ENCODE measurements around the gene BABAM1. TPM values are rescaled to one million over a fixed set of nuclear protein-coding genes. Genes with fewer than 3 reads are reported as not detected.
"Not testable (repeated sequence)": the region's sequence is repeated elsewhere in the genome, so short reads cannot be mapped to it uniquely, and the experiment has no call there.

Gene BABAM1
- total RNA-seq, 1 donor from 2014 or later = 82.0 TPM

- peak; percentile 93 for ATAC-seq
- intact Hi-C loops (cut with DNase I) = loop anchor here (5.0 kb wide), 1 partner anchor 100 kb away; the partner anchor contains the start of gene CCDC194
- peak; percentile 90 for DNase-seq (ENCODE audit: missing footprints)
These were observed 25.2 kb downstream of the BABAM1 start for GRCh38 chr19:17292301-17293074.

GRCh38 chr19:17293605-17294004 is 26.4 kb downstream of the BABAM1 start:
- ATAC-seq (no peak), DNase-seq (ENCODE audit: missing footprints) (no peak)
- intact Hi-C loops (cut with DNase I) = loop anchor here (5.0 kb wide), 1 partner anchor 99 kb away; the partner anchor contains the start of gene CCDC194

GRCh38 chr19:17294051-17294891 is 27.0 kb downstream of the BABAM1 start:
- intact Hi-C loops (cut with DNase I) = loop anchor here (5.0 kb wide), 1 partner anchor 98 kb away; the partner anchor contains the start of gene CCDC194
- ATAC-seq (no peak), DNase-seq (ENCODE audit: missing footprints) (no peak)

GRCh38 chr19:17295551-17295950 is 28.3 kb downstream of the BABAM1 start:
- ATAC-seq; DNase-seq (ENCODE audit: missing footprints); intact Hi-C loops (cut with DNase I): not testable (repeated sequence)

DNA sequence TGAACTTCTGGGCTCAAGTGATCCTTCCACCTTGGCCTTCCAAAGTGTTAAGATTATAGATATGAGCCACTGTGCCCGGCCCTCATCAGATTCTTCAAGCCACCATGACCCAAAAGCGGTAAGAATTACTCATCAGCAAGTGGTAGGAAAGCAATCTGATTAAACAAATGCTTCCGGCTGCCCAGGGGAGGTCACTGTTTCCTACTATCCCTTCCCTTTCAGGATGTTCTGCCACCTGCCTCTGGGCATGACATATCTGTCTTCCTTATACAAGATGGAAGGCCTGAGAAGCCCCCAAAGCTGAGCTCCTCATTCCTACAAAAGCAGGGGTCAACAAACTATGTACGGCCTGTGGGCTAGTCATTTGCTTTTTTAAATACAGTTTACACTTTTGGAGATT is 29.0 kb downstream of the BABAM1 start:
- DNase-seq (ENCODE audit: missing footprints) (no peak), ATAC-seq (no peak)
- intact Hi-C loops (cut with DNase I) = no loop called here

- no peak for ATAC-seq
- intact Hi-C loops (cut with DNase I) = no loop called here
- no peak for DNase-seq (ENCODE audit: missing footprints)
These were observed 29.7 kb downstream of the BABAM1 start for GRCh38 chr19:17296976-17297375.

DNA sequence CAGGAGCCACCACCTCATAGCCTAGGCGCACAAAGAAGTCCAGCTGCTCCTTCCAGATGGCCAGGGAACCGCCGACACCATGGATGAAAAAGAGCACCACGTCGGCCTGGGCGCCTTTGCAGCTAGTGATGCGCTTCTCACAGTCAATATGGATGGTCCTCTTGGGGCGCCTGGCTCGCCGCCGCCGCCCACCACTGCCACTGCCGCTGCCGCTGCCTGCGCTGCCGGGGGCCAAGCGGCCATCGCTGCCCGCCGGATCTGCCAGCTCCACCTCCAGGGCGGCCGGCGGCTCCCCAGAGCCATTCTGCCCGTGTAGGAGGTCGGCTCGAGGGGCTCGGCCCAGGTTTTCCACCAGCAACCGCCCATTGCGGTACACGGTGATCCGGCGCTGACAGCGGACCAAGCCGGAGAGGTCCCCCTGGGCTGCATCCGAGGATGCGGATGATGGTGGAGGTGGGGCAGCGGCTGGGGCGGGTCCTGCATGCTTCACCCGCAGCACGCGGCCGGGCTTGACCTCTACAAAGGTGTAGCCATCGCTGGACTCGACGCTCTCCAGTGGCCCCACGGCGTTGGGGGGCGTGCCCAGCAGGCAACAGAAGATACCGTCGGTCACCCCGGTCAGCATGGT is 33.9 kb downstream of the BABAM1 start:
- intact Hi-C loops (cut with DNase I) = no loop called here
- DNase-seq (ENCODE audit: missing footprints) (no peak), ATAC-seq (no peak)

- intact Hi-C loops (cut with DNase I) = no loop called here
- DNase-seq (ENCODE audit: missing footprints) (no peak), ATAC-seq (no peak)
These were observed 35.3 kb downstream of the BABAM1 start for GRCh38 chr19:17302391-17303166.

DNA sequence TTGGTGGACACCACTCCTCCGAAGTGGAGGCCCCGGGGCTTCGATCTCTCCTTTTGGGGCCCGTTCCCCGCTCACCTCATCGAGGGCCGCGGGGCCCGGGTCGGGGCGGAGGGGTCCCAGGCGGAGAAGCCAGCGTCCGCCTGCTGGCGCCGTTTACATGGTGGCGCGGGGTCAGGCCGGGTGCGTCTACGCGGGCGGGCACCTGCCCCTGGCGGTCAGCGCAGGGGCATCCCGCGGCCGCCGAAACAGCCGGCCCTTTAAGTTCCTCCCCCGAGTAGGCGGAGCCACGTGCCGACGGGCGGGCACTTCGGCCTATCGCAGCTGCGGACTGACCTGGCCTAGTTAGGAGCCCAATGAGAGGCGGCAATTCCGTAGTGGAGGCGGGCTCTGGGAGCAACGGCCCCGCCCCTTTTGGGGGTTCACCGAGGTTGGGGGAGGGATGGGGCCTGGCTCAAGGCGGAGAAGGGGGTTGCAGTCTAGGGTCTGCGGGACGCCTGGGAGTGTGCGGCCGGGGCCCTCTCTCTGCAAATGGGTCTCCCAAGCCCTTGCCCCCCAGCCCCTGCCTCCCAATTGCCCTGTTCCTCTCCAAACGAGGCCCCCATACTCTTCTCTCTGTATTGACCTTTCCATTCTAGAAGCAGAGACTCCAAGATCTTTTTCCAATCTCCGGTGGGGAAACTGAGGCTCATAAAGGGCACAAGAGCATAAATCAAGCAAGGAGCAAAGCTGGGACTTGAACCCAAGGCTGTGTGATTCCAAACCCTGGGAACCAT is 36.1 kb downstream of the BABAM1 start, which contains the start of gene ABHD8:
TSS of gene ABHD8 (minus strand) at position 259 of the 773 bp plus-strand sequence. CDS start 1,809 bp downstream, outside the sequence.
- intact Hi-C loops (cut with DNase I) = no loop called here

DNA sequence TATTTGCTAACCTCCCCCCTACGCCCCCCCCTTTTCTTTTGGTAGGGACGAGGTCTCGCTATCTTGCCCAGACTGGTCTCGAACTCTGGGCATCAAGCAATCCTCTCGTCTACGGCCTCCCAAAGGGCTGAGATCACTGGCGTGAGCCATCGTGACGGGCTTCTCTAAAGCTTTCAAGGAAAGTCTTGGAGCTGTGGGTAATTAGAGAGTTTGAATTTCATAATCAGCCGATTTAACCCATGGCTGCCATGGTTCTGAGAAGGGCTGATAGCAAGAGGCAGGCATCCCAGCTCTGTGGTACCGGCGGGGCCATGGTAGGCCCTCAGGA is 36.7 kb downstream of the BABAM1 start:
- DNase-seq (ENCODE audit: missing footprints) (no peak), ATAC-seq (no peak)
- intact Hi-C loops (cut with DNase I) = loop anchor here (2.0 kb wide), 1 partner anchor 33 kb away; the partner anchor contains the start of gene GTPBP3

More for the DNA sequence above, 36.1 kb downstream of the BABAM1 start, which contains the start of gene ABHD8:
- ATAC-seq (peak; percentile 86), DNase-seq (ENCODE audit: missing footprints) (peak; percentile 97)

GRCh38 chr19:17304386-17305215 is 37.4 kb downstream of the BABAM1 start:
- intact Hi-C loops (cut with DNase I) = loop anchor here (1.0 to 2.0 kb wide), 2 partner anchors 32 to 37 kb away; partner anchors contain the start of genes BABAM1 and GTPBP3
- no peak for ATAC-seq
- no peak for DNase-seq (ENCODE audit: missing footprints)

DNA sequence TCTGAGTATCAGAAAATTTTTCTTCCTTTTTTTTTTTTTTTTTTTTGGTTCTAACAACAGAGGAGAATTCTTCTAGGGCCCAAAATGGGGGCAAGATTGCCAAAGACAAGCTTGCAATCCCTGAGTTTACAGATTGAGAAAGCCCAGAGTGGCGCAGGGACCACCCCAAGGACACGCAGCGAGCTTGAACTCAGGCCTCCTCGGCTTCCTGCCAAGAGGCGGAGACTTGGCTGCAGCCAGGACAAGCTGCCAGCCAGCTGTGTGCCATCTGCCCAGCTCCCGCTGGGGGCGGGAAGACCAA is 37.9 kb downstream of the BABAM1 start:
- ATAC-seq (no peak), DNase-seq (ENCODE audit: missing footprints) (no peak)
- intact Hi-C loops (cut with DNase I) = loop anchor here (1.0 to 2.0 kb wide), 2 partner anchors 32 to 38 kb away; partner anchors contain the start of genes BABAM1 and GTPBP3

GRCh38 chr19:17305517-17306284 is 38.5 kb downstream of the BABAM1 start, which contains the start of gene MRPL34:
MRPL34 (plus strand) TSS chr19:17305872; CDS start chr19:17305893, 21 bp downstream.
- intact Hi-C loops (cut with DNase I) = loop anchor here (1.0 to 2.0 kb wide), 2 partner anchors 31 to 38 kb away; partner anchors contain the start of genes BABAM1 and GTPBP3
- ATAC-seq (peak; percentile 68), DNase-seq (ENCODE audit: missing footprints) (peak; percentile 96)

- intact Hi-C loops (cut with DNase I) = no loop called here
- DNase-seq (ENCODE audit: missing footprints) (no peak), ATAC-seq (no peak)
These were observed 39.1 kb downstream of the BABAM1 start for GRCh38 chr19:17306285-17306714.

- ATAC-seq = no peak
- intact Hi-C loops (cut with DNase I) = no loop called here
- DNase-seq (ENCODE audit: missing footprints) = no peak
These were observed 40.7 kb downstream of the BABAM1 start for GRCh38 chr19:17307876-17308377.

Data from Right ventricle myocardium inferior (tissue), 1 donor.